ENCODE data around the gene ALX4.

DNA sequence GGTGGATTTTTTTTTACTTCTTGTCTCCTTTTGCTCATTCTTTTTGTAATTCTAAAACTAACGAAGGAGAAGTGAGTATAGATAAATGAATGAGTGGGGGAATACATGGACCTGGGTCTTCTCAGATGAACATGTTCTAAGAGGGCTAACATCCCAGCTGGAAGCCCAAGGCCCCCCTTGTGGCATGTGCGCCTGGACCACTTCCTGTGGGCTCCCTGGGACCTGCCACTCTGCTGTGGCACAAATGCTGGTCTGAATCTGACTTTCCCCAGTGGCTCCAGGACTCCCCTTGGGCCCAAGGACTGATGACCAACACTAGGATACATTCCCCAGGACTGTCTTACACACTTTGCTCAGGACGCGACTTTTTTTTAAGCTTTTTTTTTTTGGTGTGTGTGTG is 32.7 kb upstream of the ALX4 start:
- TF ChIP-seq KDM5A (IDR thresholded peaks at IDR 0.05) = no peak
- TF ChIP-seq, protein P1, sequence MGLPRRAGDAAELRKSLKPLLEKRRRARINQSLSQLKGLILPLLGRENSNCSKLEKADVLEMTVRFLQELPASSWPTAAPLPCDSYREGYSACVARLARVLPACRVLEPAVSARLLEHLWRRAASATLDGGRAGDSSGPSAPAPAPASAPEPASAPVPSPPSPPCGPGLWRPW (IDR thresholded peaks at IDR 0.05) = no peak
- no peak for TF ChIP-seq SMC3 (IDR thresholded peaks at IDR 0.05)
- no peak for TF ChIP-seq CTCF (IDR thresholded peaks at IDR 0.05)
- no peak for TF ChIP-seq POLR2A (IDR thresholded peaks at IDR 0.05; ENCODE audit: low read length)
- TF ChIP-seq PBX3 (IDR thresholded peaks at IDR 0.05) = no peak
- TF ChIP-seq, protein P2, sequence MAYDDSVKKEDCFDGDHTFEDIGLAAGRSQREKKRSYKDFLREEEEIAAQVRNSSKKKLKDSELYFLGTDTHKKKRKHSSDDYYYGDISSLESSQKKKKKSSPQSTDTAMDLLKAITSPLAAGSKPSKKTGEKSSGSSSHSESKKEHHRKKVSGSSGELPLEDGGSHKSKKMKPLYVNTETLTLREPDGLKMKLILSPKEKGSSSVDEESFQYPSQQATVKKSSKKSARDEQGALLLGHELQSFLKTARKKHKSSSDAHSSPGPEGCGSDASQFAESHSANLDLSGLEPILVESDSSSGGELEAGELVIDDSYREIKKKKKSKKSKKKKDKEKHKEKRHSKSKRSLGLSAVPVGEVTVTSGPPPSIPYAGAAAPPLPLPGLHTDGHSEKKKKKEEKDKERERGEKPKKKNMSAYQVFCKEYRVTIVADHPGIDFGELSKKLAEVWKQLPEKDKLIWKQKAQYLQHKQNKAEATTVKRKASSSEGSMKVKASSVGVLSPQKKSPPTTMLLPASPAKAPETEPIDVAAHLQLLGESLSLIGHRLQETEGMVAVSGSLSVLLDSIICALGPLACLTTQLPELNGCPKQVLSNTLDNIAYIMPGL (CRISPR knock-in tag; IDR thresholded peaks at IDR 0.05; ENCODE audit: borderline replicate concordance) = no peak
- TF ChIP-seq, protein P3, sequence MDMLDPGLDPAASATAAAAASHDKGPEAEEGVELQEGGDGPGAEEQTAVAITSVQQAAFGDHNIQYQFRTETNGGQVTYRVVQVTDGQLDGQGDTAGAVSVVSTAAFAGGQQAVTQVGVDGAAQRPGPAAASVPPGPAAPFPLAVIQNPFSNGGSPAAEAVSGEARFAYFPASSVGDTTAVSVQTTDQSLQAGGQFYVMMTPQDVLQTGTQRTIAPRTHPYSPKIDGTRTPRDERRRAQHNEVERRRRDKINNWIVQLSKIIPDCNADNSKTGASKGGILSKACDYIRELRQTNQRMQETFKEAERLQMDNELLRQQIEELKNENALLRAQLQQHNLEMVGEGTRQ (IDR thresholded peaks at IDR 0.05) = no peak
- no peak for TF ChIP-seq CHD2 (IDR thresholded peaks at IDR 0.05; ENCODE audit: low read length, partially characterized antibody)
- TF ChIP-seq, protein P4, sequence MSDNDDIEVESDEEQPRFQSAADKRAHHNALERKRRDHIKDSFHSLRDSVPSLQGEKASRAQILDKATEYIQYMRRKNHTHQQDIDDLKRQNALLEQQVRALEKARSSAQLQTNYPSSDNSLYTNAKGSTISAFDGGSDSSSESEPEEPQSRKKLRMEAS (IDR thresholded peaks at IDR 0.05) = no peak
- no peak for TF ChIP-seq JUN (IDR thresholded peaks at IDR 0.05)
- TF ChIP-seq, protein P5, sequence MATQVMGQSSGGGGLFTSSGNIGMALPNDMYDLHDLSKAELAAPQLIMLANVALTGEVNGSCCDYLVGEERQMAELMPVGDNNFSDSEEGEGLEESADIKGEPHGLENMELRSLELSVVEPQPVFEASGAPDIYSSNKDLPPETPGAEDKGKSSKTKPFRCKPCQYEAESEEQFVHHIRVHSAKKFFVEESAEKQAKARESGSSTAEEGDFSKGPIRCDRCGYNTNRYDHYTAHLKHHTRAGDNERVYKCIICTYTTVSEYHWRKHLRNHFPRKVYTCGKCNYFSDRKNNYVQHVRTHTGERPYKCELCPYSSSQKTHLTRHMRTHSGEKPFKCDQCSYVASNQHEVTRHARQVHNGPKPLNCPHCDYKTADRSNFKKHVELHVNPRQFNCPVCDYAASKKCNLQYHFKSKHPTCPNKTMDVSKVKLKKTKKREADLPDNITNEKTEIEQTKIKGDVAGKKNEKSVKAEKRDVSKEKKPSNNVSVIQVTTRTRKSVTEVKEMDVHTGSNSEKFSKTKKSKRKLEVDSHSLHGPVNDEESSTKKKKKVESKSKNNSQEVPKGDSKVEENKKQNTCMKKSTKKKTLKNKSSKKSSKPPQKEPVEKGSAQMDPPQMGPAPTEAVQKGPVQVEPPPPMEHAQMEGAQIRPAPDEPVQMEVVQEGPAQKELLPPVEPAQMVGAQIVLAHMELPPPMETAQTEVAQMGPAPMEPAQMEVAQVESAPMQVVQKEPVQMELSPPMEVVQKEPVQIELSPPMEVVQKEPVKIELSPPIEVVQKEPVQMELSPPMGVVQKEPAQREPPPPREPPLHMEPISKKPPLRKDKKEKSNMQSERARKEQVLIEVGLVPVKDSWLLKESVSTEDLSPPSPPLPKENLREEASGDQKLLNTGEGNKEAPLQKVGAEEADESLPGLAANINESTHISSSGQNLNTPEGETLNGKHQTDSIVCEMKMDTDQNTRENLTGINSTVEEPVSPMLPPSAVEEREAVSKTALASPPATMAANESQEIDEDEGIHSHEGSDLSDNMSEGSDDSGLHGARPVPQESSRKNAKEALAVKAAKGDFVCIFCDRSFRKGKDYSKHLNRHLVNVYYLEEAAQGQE (IDR thresholded peaks at IDR 0.05) = no peak
- no peak for TF ChIP-seq MAFK (IDR thresholded peaks at IDR 0.05; ENCODE audit: partially characterized antibody)
- TF ChIP-seq ZFP36 (IDR thresholded peaks at IDR 0.05; ENCODE audit: borderline replicate concordance, partially characterized antibody) = no peak

All from A549 (cell line).